Neural cell (in vitro differentiated cells): ENCODE results near the gene NDE1. TPM values are rescaled to one million over a fixed set of nuclear protein-coding genes. Genes with fewer than 3 reads are reported as not detected.

Source experiments
- H2AFZ ChIP-seq: fragments of 200-600, 300-800 bp; sonication (generic), shearing (Covaris generic); 2 replicates; pipeline ENCODE4 v1.6.0; 2014; ENCODE audit warnings: low read depth, mild to moderate bottlenecking, antibody characterized with exemption, low read length, moderate library complexity
- H3F3A ChIP-seq: fragments of 200-600 bp; shearing (Covaris generic); 2 replicates; pipeline ENCODE4 v1.6.1; 2016; ENCODE audit warnings: mild to moderate bottlenecking, moderate library complexity, mixed read lengths, antibody characterized with exemption, low read length; ENCODE audit not compliant: insufficient read depth, poor library complexity, severe bottlenecking
- H3K27ac ChIP-seq: fragments of 200-600, 300-800 bp; sonication (generic), shearing (Covaris generic); 2 replicates; pipeline ENCODE4 v1.5.1; 2014; ENCODE audit warnings: mild to moderate bottlenecking, low read length, moderate library complexity
- H3K27me3 ChIP-seq: fragments of 300-800, 200-600 bp; sonication (generic), shearing (Covaris generic); 2 replicates; pipeline ENCODE4 v1.6.0; 2014; ENCODE audit warnings: mild to moderate bottlenecking, low read depth, low read length, moderate library complexity; ENCODE audit not compliant: insufficient read depth
- H3K36me3 ChIP-seq: fragments of 300-800, 200-600 bp; sonication (generic), shearing (Covaris generic); 2 replicates; pipeline ENCODE4 v1.5.1; 2014; ENCODE audit warnings: mild to moderate bottlenecking, antibody characterized with exemption, low read length, moderate library complexity; ENCODE audit not compliant: insufficient read depth
- H3K4me2 ChIP-seq: fragments of 300-800, 200-600 bp; sonication (generic), shearing (Covaris generic); 2 replicates; pipeline ENCODE4 v1.6.0; 2014; ENCODE audit warnings: mild to moderate bottlenecking, low read length
- H3K4me3 ChIP-seq: fragments of 300-800, 200-600 bp; sonication (generic), shearing (Covaris generic); 2 replicates; pipeline ENCODE4 v1.5.1; 2014; ENCODE audit warnings: mild to moderate bottlenecking, low read length, moderate library complexity
- H3K79me2 ChIP-seq: fragments of 200-600 bp; shearing (Covaris generic); replicated peaks from 2 replicates; pipeline ENCODE4 v1.6.0; 2014; ENCODE audit warnings: mild to moderate bottlenecking, low read length, moderate library complexity; ENCODE audit not compliant: insufficient read depth
- H3K9ac ChIP-seq: fragments of 300-800, 200-600 bp; sonication (generic), shearing (Covaris generic); 2 replicates; pipeline ENCODE4 v1.6.1; 2016; ENCODE audit warnings: mild to moderate bottlenecking, low read length, mixed read lengths
- H3K9me2 ChIP-seq: fragments of 200-600 bp; shearing (Covaris generic); 2 replicates; pipeline ENCODE4 v1.6.1; 2016; ENCODE audit warnings: mild to moderate bottlenecking, low read length, mixed read lengths; ENCODE audit not compliant: insufficient read depth
- H3K9me3 ChIP-seq: fragments of 200-600, 300-800 bp; sonication (generic), shearing (Covaris generic); 2 replicates; pipeline ENCODE4 v1.6.1; 2016; ENCODE audit warnings: mild to moderate bottlenecking, mixed run types, low read length, moderate library complexity, mixed read lengths
- H4K20me1 ChIP-seq: fragments of 200-600 bp; shearing (Covaris generic); 2 replicates; pipeline ENCODE4 v1.6.1; 2016; ENCODE audit warnings: mild to moderate bottlenecking, mixed run types; ENCODE audit not compliant: insufficient read depth
- CTCF ChIP-seq: fragments of 450-650 bp; IDR thresholded peaks from 2 replicates; pipeline ENCODE4 v1.5.1; 2014; ENCODE audit warnings: antibody characterized with exemption, mild to moderate bottlenecking, moderate library complexity; ENCODE audit not compliant: poor library complexity, severe bottlenecking
- EP300 ChIP-seq: fragments of 450-650 bp; conservative IDR thresholded peaks from 2 replicates; pipeline ENCODE4 v1.6.1; 2014; ENCODE audit warnings: antibody characterized with exemption, mild to moderate bottlenecking, moderate library complexity; ENCODE audit not compliant: poor library complexity, severe bottlenecking
- EZH2 ChIP-seq: fragments of 200-600, 300-800 bp; shearing (Covaris generic), sonication (generic); IDR thresholded peaks from 2 replicates; pipeline ENCODE4 v1.6.1; 2014; ENCODE audit warnings: antibody characterized with exemption, low read length, borderline replicate concordance, mild to moderate bottlenecking; ENCODE audit not compliant: insufficient read depth, poor library complexity, severe bottlenecking
- MXI1 ChIP-seq: fragments of 450-650 bp; conservative IDR thresholded peaks from 2 replicates; pipeline ENCODE4 v1.6.1; 2014; ENCODE audit warnings: antibody characterized with exemption, mild to moderate bottlenecking; ENCODE audit not compliant: poor library complexity, severe bottlenecking
- POLR2AphosphoS5 ChIP-seq: IDR thresholded peaks from 2 replicates; pipeline ENCODE4 v1.6.1; 2012
- RAD21 ChIP-seq: fragments of 450-650 bp; conservative IDR thresholded peaks from 2 replicates; pipeline ENCODE4 v1.6.1; 2014; ENCODE audit warnings: antibody characterized with exemption, mild to moderate bottlenecking, moderate library complexity
- REST ChIP-seq: IDR thresholded peaks from 2 replicates; pipeline ENCODE4 v1.6.1; 2012; ENCODE audit warnings: borderline replicate concordance
- SMC3 ChIP-seq: fragments of 450-650 bp; conservative IDR thresholded peaks from 2 replicates; pipeline ENCODE4 v1.6.1; 2014; ENCODE audit warnings: antibody characterized with exemption, mild to moderate bottlenecking, moderate library complexity; ENCODE audit not compliant: poor library complexity
- TAF1 ChIP-seq: IDR thresholded peaks from 2 replicates; pipeline ENCODE4 v1.6.1; 2012; ENCODE audit warnings: low read depth
- polyA plus RNA-seq: library from polyadenylated mRNA; depleted of rRNA; stranded (reverse); fragments of >200 nt; gene quantifications from 2 replicates; pipeline ENCODE4 v1.2.3, GENCODE V29; 2014

The NDE1 gene
- polyA plus RNA-seq, 1 donor from 2014 or later: not detected

- no peak overlapping the region for H2AFZ ChIP-seq
- H3K9me3 ChIP-seq: no peaks in the 10 kb centered on the region
- H3K79me2 ChIP-seq: no peaks in the 10 kb centered on the region
- H4K20me1 ChIP-seq: no peaks in the 10 kb centered on the region
- no peaks in the 10 kb centered on the region for H3K36me3 ChIP-seq
- no peaks in the 10 kb centered on the region for H3K27me3 ChIP-seq
- no peak overlapping the region for H3K4me2 ChIP-seq
- H3K27ac ChIP-seq: no peak overlapping the region
- TF ChIP-seq RAD21 (no peak), EZH2 (no peak), MXI1 (no peak)
- H3K9me2 ChIP-seq: no peaks in the 10 kb centered on the region
- H3K9ac ChIP-seq: no peak overlapping the region
- no peaks in the 10 kb centered on the region for H3F3A ChIP-seq
- H3K4me3 ChIP-seq: no peak overlapping the region
Measured at GRCh38 chr16:15701975-15702970, 52.2 kb downstream of the NDE1 start.

- H3K9me3 ChIP-seq: no peaks in the 10 kb centered on the region
- H3K4me2 ChIP-seq: no peak overlapping the region
- H4K20me1 ChIP-seq: no peaks in the 10 kb centered on the region
- no peak overlapping the region for H3K27ac ChIP-seq
- no peak overlapping the region for H2AFZ ChIP-seq
- H3K9me2 ChIP-seq: no peaks in the 10 kb centered on the region
- H3K27me3 ChIP-seq: no peaks in the 10 kb centered on the region
- no peaks in the 10 kb centered on the region for H3F3A ChIP-seq
- no peak overlapping the region for H3K4me3 ChIP-seq
- no peak overlapping the region for H3K9ac ChIP-seq
- H3K79me2 ChIP-seq: no peaks in the 10 kb centered on the region
- TF ChIP-seq MXI1 (no peak), EP300 (no peak), RAD21 (no peak), EZH2 (no peak), CTCF (no peak), POLR2AphosphoS5 (no peak), REST (no peak), SMC3 (no peak), TAF1 (no peak)
- no peaks in the 10 kb centered on the region for H3K36me3 ChIP-seq
Measured at GRCh38 chr16:15703029-15703736, 53.1 kb downstream of the NDE1 start.
